GM10266 (cell line): Measurements from ENCODE around the gene DPH3.

Experiments
- DNase-seq: peaks from one replicate; pipeline ENCODE4 v3.0.0; 2012; ENCODE audit errors: extremely low spot score
- CTCF ChIP-seq: IDR thresholded peaks from 2 replicates; pipeline ENCODE4 v1.5.1; 2012; ENCODE audit warnings: mild to moderate bottlenecking, low read depth; ENCODE audit not compliant: control insufficient read depth, insufficient read depth; ENCODE audit errors: missing control alignments

The DPH3 gene

GRCh38 chr3:16290007-16290826, 25.5 kb upstream of the DPH3 start:
- peak; percentile 86 for TF ChIP-seq CTCF
- peak; percentile 46 for DNase-seq

DNA sequence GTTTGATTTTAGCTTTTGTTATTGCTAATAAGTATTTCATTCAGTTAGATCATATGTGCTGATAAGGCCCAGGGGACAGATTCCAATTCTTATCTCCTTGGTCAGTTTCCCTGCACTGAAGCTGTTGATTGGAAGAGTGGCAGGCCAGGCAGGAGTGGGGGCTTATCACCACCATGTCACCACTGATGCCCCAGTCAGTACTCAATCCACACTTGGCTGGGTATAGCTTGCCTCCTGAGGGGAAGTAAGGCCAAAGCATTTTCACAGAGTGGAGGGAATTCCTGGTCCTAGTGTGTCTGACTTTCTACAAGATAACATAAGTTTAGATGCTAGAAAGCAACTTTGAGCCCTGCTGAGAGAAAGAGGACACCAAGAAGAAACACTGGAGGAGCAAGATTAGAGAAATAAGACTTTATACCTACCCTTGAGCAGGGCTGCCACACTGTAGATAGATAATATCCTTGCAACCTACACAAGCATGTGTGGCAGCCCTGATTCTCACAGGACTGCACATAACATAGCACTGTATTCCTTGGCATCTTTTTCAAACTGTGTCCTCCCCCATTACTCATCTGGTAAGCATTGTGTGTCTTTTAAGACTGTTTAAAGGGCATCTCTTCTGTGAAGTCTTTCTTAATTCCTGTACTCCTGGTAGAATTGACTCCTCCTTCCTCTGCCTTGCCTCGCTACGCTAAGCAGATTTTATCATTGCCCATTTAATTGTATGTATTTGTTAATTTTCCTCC, 24.6 kb upstream of the DPH3 start:
- no peak for DNase-seq
- no peak for TF ChIP-seq CTCF

GRCh38 chr3:16288664-16289063, 23.9 kb upstream of the DPH3 start:
- no peak for DNase-seq
- no peak for TF ChIP-seq CTCF

DNA sequence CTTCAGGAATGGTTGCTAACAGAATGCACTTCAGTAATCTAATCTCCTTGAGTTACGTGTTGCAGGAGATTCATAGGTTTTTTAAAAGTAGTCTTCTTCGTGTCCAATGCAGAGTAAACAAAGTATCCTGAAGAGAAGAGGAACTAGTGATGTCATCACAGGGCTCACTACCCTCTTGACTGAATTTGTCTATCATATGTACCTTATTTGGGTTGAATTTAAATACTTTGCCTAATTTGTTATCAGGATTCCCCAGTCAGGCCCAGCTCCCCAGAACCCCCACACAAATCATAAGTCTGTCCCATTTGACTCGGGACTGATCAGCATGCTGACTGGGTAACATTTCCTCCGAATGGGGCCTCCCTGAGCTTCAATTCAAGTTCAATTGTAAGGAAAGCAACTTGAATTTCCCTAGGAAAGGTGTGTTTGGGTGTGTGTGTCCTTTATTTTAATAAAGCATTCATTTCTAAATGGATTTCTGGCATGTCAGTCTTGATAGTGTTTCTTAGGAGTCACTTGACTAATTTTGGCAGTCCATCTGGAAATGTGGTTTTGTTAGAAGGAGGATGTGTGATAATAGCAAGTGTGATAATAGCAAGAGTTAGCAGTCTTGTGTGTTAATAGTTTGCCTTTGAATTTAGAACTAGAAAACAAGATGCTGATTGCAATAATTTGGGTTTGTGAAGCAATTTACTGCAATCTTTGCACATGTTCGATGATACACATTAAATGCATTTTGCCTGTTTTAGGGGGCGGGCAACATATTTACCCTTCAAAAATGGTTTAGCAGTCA, 22.2 kb upstream of the DPH3 start:
- no peak for TF ChIP-seq CTCF
- no peak for DNase-seq

DNA sequence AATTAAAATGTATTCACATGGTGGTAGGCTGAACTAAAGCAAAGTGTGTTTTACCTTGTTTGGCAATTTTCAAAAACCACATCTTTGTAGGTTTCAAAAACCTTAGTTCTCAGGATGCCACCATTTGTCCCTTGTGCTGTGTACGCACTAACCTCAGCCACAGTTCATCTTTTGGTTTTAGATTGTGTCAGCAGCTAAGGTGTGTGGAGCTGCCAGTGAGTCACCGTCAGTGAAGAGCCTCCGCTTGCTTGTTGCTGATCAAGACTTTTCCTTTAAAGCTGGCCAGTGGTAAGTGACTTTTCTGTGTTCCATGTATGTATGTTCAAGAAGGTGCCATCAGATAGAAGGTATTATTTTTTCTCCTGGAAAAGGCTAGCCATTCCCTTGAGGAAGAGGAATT, 21.4 kb upstream of the DPH3 start:
- TF ChIP-seq CTCF = no peak
- no peak for DNase-seq

- TF ChIP-seq CTCF = no peak
- no peak for DNase-seq
Observed at GRCh38 chr3:16284633-16285032, 19.9 kb upstream of the DPH3 start.
